Body of pancreas (tissue), 4 donors: ENCODE results near the gene CACNA1C.

Experiments
- POLR2A ChIP-seq, 3 donors: fragments of 450-650 bp; IDR thresholded peaks; one replicate each; pipeline ENCODE4 v1.6.1; 2016; ENCODE audit warnings: antibody characterized with exemption in 3 of 3, mild to moderate bottlenecking in 2 of 3
- TF ChIP-seq, protein P1 (sequence below), 7 experiments: fragments of 450-650 bp in 4 of 7; fragments of 200-600 bp in 3 of 7; sonication (generic) in 3 of 7; IDR thresholded peaks; one replicate each; pipeline ENCODE4 v1.5.1; 2016 to 2019; ENCODE audit warnings: antibody characterized with exemption in 7 of 7

DNA sequence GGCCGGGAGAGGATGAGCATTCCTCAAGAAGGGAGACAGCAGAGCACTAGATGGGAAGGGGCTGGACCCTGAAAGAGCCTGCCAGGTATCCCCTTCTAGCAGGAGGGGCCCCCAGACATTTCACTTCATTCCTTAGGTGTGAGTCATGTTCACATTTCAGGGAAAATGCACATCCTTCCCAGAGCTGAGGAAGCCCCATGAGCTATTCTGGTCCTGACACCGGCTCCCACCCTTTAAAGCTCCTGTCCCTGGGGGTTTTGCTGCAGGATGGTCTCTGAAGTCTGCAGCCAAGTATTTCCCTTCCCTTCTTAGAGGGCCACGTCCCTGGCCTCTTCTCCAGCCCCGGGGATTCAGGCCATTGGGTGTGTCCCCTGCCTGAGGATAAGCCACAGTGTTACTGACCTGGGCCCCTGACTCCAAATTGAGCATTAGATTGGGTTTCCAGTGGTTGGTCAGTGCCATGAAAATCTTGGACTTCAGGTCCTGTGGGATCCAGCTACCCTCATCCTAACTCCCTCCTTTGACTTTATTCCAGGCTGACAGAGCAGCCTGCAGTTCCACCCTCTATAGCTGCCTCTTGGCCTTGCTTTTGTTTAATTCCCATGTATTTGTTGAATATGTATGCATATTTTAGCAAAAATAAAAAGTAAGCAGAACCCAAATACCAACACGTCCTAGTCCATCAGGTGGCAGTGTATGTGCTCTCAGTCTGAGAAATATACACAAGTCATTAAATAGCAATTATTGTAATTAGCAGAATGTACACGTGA lies 267.1 kb downstream of the CACNA1C start:
- no peak for TF ChIP-seq POLR2A (IDR thresholded peaks at IDR 0.05)
- TF ChIP-seq, protein P1, sequence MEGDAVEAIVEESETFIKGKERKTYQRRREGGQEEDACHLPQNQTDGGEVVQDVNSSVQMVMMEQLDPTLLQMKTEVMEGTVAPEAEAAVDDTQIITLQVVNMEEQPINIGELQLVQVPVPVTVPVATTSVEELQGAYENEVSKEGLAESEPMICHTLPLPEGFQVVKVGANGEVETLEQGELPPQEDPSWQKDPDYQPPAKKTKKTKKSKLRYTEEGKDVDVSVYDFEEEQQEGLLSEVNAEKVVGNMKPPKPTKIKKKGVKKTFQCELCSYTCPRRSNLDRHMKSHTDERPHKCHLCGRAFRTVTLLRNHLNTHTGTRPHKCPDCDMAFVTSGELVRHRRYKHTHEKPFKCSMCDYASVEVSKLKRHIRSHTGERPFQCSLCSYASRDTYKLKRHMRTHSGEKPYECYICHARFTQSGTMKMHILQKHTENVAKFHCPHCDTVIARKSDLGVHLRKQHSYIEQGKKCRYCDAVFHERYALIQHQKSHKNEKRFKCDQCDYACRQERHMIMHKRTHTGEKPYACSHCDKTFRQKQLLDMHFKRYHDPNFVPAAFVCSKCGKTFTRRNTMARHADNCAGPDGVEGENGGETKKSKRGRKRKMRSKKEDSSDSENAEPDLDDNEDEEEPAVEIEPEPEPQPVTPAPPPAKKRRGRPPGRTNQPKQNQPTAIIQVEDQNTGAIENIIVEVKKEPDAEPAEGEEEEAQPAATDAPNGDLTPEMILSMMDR (IDR thresholded peaks at IDR 0.05) = no peak
